Hepatocyte (in vitro differentiated cells): ENCODE measurements around the gene SORCS2. TPM values are rescaled to one million over a fixed set of nuclear protein-coding genes. Genes with fewer than 3 reads are reported as not detected.

Source experiments
- DNase-seq: peaks from one replicate; pipeline ENCODE4 v3.0.0-alpha.2; 2016; ENCODE audit warnings: low spot score
- H2AFZ ChIP-seq: fragments of 200-600 bp; sonication (generic); 2 replicates; pipeline ENCODE4 v1.6.0; 2016; ENCODE audit warnings: antibody characterized with exemption, mild to moderate bottlenecking
- H3K27ac ChIP-seq: fragments of 200-600 bp; sonication (generic); 2 replicates; pipeline ENCODE4 v1.5.1; 2016; ENCODE audit warnings: mild to moderate bottlenecking
- H3K27me3 ChIP-seq: fragments of 200-600 bp; sonication (generic); 2 replicates; pipeline ENCODE4 v1.6.1; 2016
- H3K36me3 ChIP-seq: fragments of 200-600 bp; sonication (generic); replicated peaks from 2 replicates; pipeline ENCODE4 v1.5.1; 2016; ENCODE audit warnings: low read depth; ENCODE audit not compliant: insufficient read depth
- H3K4me1 ChIP-seq: fragments of 200-600 bp; sonication (generic); 2 replicates; pipeline ENCODE4 v1.5.1; 2016; ENCODE audit warnings: mild to moderate bottlenecking, moderate library complexity; ENCODE audit not compliant: insufficient read depth
- H3K4me2 ChIP-seq: fragments of 200-600 bp; sonication (generic); 2 replicates; pipeline ENCODE4 v1.6.0; 2016
- H3K4me3 ChIP-seq: fragments of 200-600 bp; sonication (generic); 2 replicates; pipeline ENCODE4 v1.5.1; 2016; ENCODE audit warnings: mild to moderate bottlenecking
- H3K79me2 ChIP-seq: fragments of 200-600 bp; sonication (generic); 2 replicates; pipeline ENCODE4 v1.6.0; 2017; ENCODE audit warnings: mild to moderate bottlenecking
- H3K9me2 ChIP-seq: fragments of 200-600 bp; sonication (generic); replicated peaks from 2 replicates; pipeline ENCODE4 v1.6.0; 2017; ENCODE audit warnings: mild to moderate bottlenecking; ENCODE audit not compliant: insufficient read depth
- H3K9me3 ChIP-seq: fragments of 200-600 bp; sonication (generic); 2 replicates; pipeline ENCODE4 v1.5.1; 2016; ENCODE audit warnings: low read depth, mild to moderate bottlenecking
- H4K20me1 ChIP-seq: fragments of 200-600 bp; sonication (generic); 2 replicates; pipeline ENCODE4 v1.6.0; 2016; ENCODE audit warnings: mild to moderate bottlenecking; ENCODE audit not compliant: insufficient read depth, poor library complexity, severe bottlenecking
- EZH2 ChIP-seq: fragments of 200-600 bp; sonication (generic); IDR thresholded peaks from 2 replicates; pipeline ENCODE4 v1.6.1; 2016; ENCODE audit warnings: antibody characterized with exemption, mild to moderate bottlenecking, borderline replicate concordance
- EZH2phosphoT487 ChIP-seq: fragments of 200-600 bp; sonication (generic); IDR thresholded peaks from one replicate; pipeline ENCODE4 v1.6.1; 2018; ENCODE audit warnings: antibody characterized with exemption, mild to moderate bottlenecking, low read depth, moderate library complexity; ENCODE audit not compliant: unreplicated experiment, severe bottlenecking
- WGBS: methylation state at CpG from one replicate; pipeline ENCODE4 v1.1.6; 2016; ENCODE audit warnings: low lambda C conversion rate; ENCODE audit errors: missing lambda C conversion rate; 5-methylcytosine and 5-hydroxymethylcytosine counted together
- polyA plus RNA-seq: library from polyadenylated mRNA; unstranded; fragments of >200 nt; fragmentation: Nextera tagmentation; extraction: Ambion mirVana; gene quantifications from 2 replicates; pipeline ENCODE4 v1.2.1, GENCODE V29; 2016
- total RNA-seq: library from RNA; depleted of rRNA; stranded (reverse); fragments of >200 nt; gene quantifications from 2 replicates; pipeline ENCODE4 v1.2.3, GENCODE V29; 2014
- TF ChIP-seq, protein P1 (sequence below): fragments of 200-600 bp; sonication (generic); IDR thresholded peaks from 2 replicates; pipeline ENCODE4 v1.5.1; 2016; ENCODE audit warnings: antibody characterized with exemption, mild to moderate bottlenecking; ENCODE audit not compliant: poor library complexity

SORCS2 gene
- total and polyA plus RNA-seq, 2 experiments from 2014 or later, result 1.6 to 4.8 TPM

GRCh38 chr4:7286170-7286569, 93.8 kb downstream of the SORCS2 start:
- no peaks in the 10 kb centered on the region for H3K27me3 ChIP-seq
- H2AFZ ChIP-seq, result no peak overlapping the region
- H3K36me3 ChIP-seq, result no peaks in the 10 kb centered on the region
- no peak overlapping the region for H3K4me3 ChIP-seq
- no peak for DNase-seq
- no peaks in the 10 kb centered on the region for H3K9me2 ChIP-seq
- no peaks in the 10 kb centered on the region for H4K20me1 ChIP-seq
- H3K9me3 ChIP-seq, result no peaks in the 10 kb centered on the region
- H3K4me1 ChIP-seq, result no peaks in the 10 kb centered on the region
- no peak overlapping the region for H3K27ac ChIP-seq
- H3K79me2 ChIP-seq, result no peaks in the 10 kb centered on the region
- WGBS, result 87% methylated on average over 14 of the region's 14 CpGs
- no peak overlapping the region for H3K4me2 ChIP-seq
- TF ChIP-seq EZH2phosphoT487 (no peak), EZH2 (no peak)
- TF ChIP-seq, protein P1, sequence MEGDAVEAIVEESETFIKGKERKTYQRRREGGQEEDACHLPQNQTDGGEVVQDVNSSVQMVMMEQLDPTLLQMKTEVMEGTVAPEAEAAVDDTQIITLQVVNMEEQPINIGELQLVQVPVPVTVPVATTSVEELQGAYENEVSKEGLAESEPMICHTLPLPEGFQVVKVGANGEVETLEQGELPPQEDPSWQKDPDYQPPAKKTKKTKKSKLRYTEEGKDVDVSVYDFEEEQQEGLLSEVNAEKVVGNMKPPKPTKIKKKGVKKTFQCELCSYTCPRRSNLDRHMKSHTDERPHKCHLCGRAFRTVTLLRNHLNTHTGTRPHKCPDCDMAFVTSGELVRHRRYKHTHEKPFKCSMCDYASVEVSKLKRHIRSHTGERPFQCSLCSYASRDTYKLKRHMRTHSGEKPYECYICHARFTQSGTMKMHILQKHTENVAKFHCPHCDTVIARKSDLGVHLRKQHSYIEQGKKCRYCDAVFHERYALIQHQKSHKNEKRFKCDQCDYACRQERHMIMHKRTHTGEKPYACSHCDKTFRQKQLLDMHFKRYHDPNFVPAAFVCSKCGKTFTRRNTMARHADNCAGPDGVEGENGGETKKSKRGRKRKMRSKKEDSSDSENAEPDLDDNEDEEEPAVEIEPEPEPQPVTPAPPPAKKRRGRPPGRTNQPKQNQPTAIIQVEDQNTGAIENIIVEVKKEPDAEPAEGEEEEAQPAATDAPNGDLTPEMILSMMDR, result no peak

GRCh38 chr4:7286798-7287197, 94.5 kb downstream of the SORCS2 start:
- Histone ChIP-seq H3K9me3 (no peaks in the 10 kb centered on the region), H3K9me2 (no peaks in the 10 kb centered on the region), H3K27ac (no peak overlapping the region), H4K20me1 (no peaks in the 10 kb centered on the region), H3K79me2 (no peaks in the 10 kb centered on the region), H3K4me1 (no peaks in the 10 kb centered on the region), H3K36me3 (no peaks in the 10 kb centered on the region), H3K4me3 (no peak overlapping the region), H2AFZ (no peak overlapping the region), H3K4me2 (no peak overlapping the region), H3K27me3 (no peaks in the 10 kb centered on the region)
- 98% methylated on average over 7 of the region's 7 CpGs for WGBS
- DNase-seq, result no peak
- TF ChIP-seq, protein P1, result no peak
- no peak for TF ChIP-seq EZH2phosphoT487
- no peak for TF ChIP-seq EZH2

DNA sequence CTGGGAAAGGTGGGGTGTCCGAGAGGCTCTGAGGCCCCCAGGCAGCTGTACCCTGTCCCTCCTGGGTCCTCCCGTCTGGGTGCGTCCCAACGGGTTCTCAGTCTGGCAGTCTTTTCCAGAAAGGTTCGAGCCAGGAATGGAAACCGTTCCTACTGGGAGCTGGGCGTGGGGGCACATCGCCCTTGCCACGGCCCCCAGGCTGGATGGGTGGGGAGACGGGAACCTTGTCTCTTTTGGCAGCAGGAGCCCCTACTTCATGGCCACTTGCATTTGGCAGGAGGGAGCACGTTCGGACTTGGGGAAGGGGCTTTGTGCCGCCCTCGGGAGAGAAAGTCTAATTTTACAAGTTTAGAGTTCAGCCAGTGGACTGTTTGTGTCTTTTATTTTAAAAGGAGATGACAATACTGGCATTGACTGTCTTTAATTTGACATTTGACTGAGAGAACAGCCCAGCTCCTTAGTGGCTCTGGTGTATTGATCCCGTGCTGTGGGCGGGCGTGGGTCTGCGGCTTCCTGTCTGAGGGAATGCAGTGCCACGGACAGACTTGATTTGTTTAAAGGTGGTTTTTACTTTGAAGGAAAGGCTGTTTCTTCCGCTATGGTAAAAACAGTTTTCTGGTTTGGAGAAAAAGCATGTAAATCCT, 95.1 kb downstream of the SORCS2 start:
- Histone ChIP-seq H3K9me3 (no peaks in the 10 kb centered on the region), H3K4me2 (no peak overlapping the region), H3K79me2 (no peaks in the 10 kb centered on the region), H3K27me3 (no peaks in the 10 kb centered on the region), H3K4me1 (no peaks in the 10 kb centered on the region), H4K20me1 (no peaks in the 10 kb centered on the region), H3K9me2 (no peaks in the 10 kb centered on the region), H3K36me3 (no peaks in the 10 kb centered on the region), H3K4me3 (no peak overlapping the region), H2AFZ (no peak overlapping the region), H3K27ac (no peak overlapping the region)
- DNase-seq, result no peak
- no peak for TF ChIP-seq EZH2phosphoT487
- TF ChIP-seq, protein P1, result no peak
- TF ChIP-seq EZH2, result no peak
- 76% methylated on average over 20 of the region's 20 CpGs for WGBS
